ENCODE results near the gene SLC6A17. TPM values are rescaled to one million over a fixed set of nuclear protein-coding genes. Genes with fewer than 3 reads are reported as not detected.

The SLC6A17 gene
- total RNA-seq, 1 experiment from 2014 or later: 0.24 TPM

- ATAC-seq (peak; percentile 14), DNase-seq (ENCODE audit: low spot score) (no peak)
- Mint-ChIP-seq H3K4me3 (peak overlapping the region; percentile 60), H3K4me1 (peaks cover 6% of the 10 kb centered on the region), H3K27ac (no peak overlapping the region), H3K27me3 (ENCODE audit: low read depth) (peaks cover 52% of the 10 kb centered on the region), H3K9me3 (no peaks in the 10 kb centered on the region), H3K36me3 (no peaks in the 10 kb centered on the region)
- ChIA-PET CTCF (interaction anchor here (1.0 to 2.9 kb wide), 20 partner anchors 9 to 344 kb away, joined by 3 to 17 read pairs (median 4); partner anchors contain the start of genes ALX3 and RBM15), POLR2A (interaction anchor here (0.5 kb wide), 1 partner anchor 820 kb away, joined by 3 read pairs; no protein-coding TSS in a partner anchor)
- TF ChIP-seq CTCF (IDR thresholded peaks at IDR 0.05): no peak
- no peak for TF ChIP-seq HMGA2 (CRISPR knock-in tag; IDR thresholded peaks at IDR 0.05)
- no peak for TF ChIP-seq CBFB (CRISPR knock-in tag; IDR thresholded peaks at IDR 0.05; ENCODE audit: low read depth)
- TF ChIP-seq ZSCAN18 (CRISPR knock-in tag; IDR thresholded peaks at IDR 0.05): no peak
- TF ChIP-seq ZNF263 (CRISPR knock-in tag; IDR thresholded peaks at IDR 0.05; ENCODE audit: low read depth): no peak
- TF ChIP-seq MXD4 (CRISPR knock-in tag; IDR thresholded peaks at IDR 0.05; ENCODE audit: borderline replicate concordance): no peak
- no peak for TF ChIP-seq STAT6 (CRISPR knock-in tag; conservative IDR thresholded peaks at IDR 0.05; ENCODE audit: low read depth)
- TF ChIP-seq NFATC4 (CRISPR knock-in tag; IDR thresholded peaks at IDR 0.05): no peak
- no peak for TF ChIP-seq MLX (CRISPR knock-in tag; IDR thresholded peaks at IDR 0.05)
- TF ChIP-seq ATF3 (CRISPR knock-in tag; conservative IDR thresholded peaks at IDR 0.05): no peak
- TF ChIP-seq GABPB1 (CRISPR knock-in tag; IDR thresholded peaks at IDR 0.05): no peak
- TF ChIP-seq GTF2I (CRISPR knock-in tag; conservative IDR thresholded peaks at IDR 0.05): no peak
- no peak for TF ChIP-seq TEAD1 (CRISPR knock-in tag; IDR thresholded peaks at IDR 0.05)
- no peak for TF ChIP-seq NR1H2 (CRISPR knock-in tag; IDR thresholded peaks at IDR 0.05)
- TF ChIP-seq FOXP1 (CRISPR knock-in tag; IDR thresholded peaks at IDR 0.05; ENCODE audit: borderline replicate concordance): no peak
- no peak for TF ChIP-seq ZMAT4 (CRISPR knock-in tag; IDR thresholded peaks at IDR 0.05)
- no peak for TF ChIP-seq SP1 (CRISPR knock-in tag; conservative IDR thresholded peaks at IDR 0.05)
- no peak for TF ChIP-seq AFF4 (CRISPR knock-in tag; IDR thresholded peaks at IDR 0.05; ENCODE audit: borderline replicate concordance)
Measured at GRCh38 chr1:110151175-110151669, 928 bp downstream of the SLC6A17 start.
